OCI-LY3 (cell line): Measurements from ENCODE around the gene ELF1.

Experiments used
- H2AFZ ChIP-seq: fragments of 200-600, 300-600 bp; shearing (Covaris generic); 2 replicates; pipeline ENCODE4 v1.6.0; 2014; ENCODE audit warnings: antibody characterized with exemption, low read depth, low read length
- H3K27ac ChIP-seq: fragments of 200-600, 300-600 bp; sonication (generic); 2 replicates; pipeline ENCODE4 v1.5.1; 2014; ENCODE audit warnings: mild to moderate bottlenecking, low read length, moderate library complexity, mixed read lengths
- H3K27me3 ChIP-seq: fragments of 200-600, 300-600 bp; sonication (generic); 2 replicates; pipeline ENCODE4 v1.6.1; 2014; ENCODE audit warnings: low read depth, low read length, mixed read lengths
- H3K36me3 ChIP-seq: fragments of 200-600, 300-600 bp; sonication (generic); replicated peaks from 2 replicates; pipeline ENCODE3; 2014; ENCODE audit warnings: low read depth, low read length, mixed read lengths
- H3K4me1 ChIP-seq: fragments of 300-600, 200-600 bp; sonication (generic); 2 replicates; pipeline ENCODE4 v1.6.1; 2014; ENCODE audit warnings: low read length, mixed read lengths
- H3K4me2 ChIP-seq: fragments of 200-600, 300-600 bp; sonication (generic); 2 replicates; pipeline ENCODE4 v1.6.1; 2014; ENCODE audit warnings: low read length, mixed read lengths
- H3K4me3 ChIP-seq: fragments of 300-600, 200-600 bp; sonication (generic); 2 replicates; pipeline ENCODE4 v1.5.1; 2014; ENCODE audit warnings: antibody characterized with exemption, mild to moderate bottlenecking, low read length, moderate library complexity
- H3K79me2 ChIP-seq: fragments of 300-600, 200-600 bp; shearing (Covaris generic); 2 replicates; pipeline ENCODE4 v1.6.1; 2014; ENCODE audit warnings: mild to moderate bottlenecking, low read length, mixed read lengths
- H3K9ac ChIP-seq: fragments of 300-600, 200-600 bp; shearing (Covaris generic); 2 replicates; pipeline ENCODE4 v1.6.0; 2014; ENCODE audit warnings: mild to moderate bottlenecking, low read length, moderate library complexity
- H3K9me3 ChIP-seq: fragments of 200-600, 300-600 bp; shearing (Covaris generic); 2 replicates; pipeline ENCODE4 v1.6.1; 2014; ENCODE audit warnings: low read length, mixed read lengths; ENCODE audit not compliant: insufficient read depth
- H4K20me1 ChIP-seq: fragments of 200-600, 300-600 bp; sonication (generic); 2 replicates; pipeline ENCODE4 v1.6.1; 2016; ENCODE audit warnings: low read length, mixed read lengths; ENCODE audit not compliant: insufficient read depth
- CTCF ChIP-seq: fragments of 200-600, 300-600 bp; sonication (generic); IDR thresholded peaks from 2 replicates; pipeline ENCODE4 v1.5.1; 2014; ENCODE audit warnings: antibody characterized with exemption, low read length, low read depth
- EZH2phosphoT487 ChIP-seq: fragments of 200-600 bp; shearing (Covaris generic); IDR thresholded peaks from 2 replicates; pipeline ENCODE4 v1.6.1; 2018; ENCODE audit warnings: antibody characterized with exemption, mixed run types, low read depth

The ELF1 gene

GRCh38 chr13:40970803-40971202, 48.3 kb downstream of the ELF1 start:
- no peak overlapping the region for H3K9ac ChIP-seq
- peaks cover 15% of the 10 kb centered on the region for H3K36me3 ChIP-seq
- H3K4me1 ChIP-seq: peaks cover 90% of the 10 kb centered on the region
- H3K79me2 ChIP-seq: peaks cover 100% of the 10 kb centered on the region
- no peak for TF ChIP-seq CTCF
- TF ChIP-seq EZH2phosphoT487: no peak
- peak overlapping the region; percentile 67 for H3K4me2 ChIP-seq
- no peaks in the 10 kb centered on the region for H3K9me3 ChIP-seq
- H2AFZ ChIP-seq: no peak overlapping the region
- H4K20me1 ChIP-seq: peaks cover 97% of the 10 kb centered on the region
- H3K4me3 ChIP-seq: no peak overlapping the region
- H3K27me3 ChIP-seq: no peaks in the 10 kb centered on the region
- H3K27ac ChIP-seq: peak overlapping the region; percentile 78; the same call in 1 of the 2 replicates

- H4K20me1 ChIP-seq: peaks cover 96% of the 10 kb centered on the region
- H3K4me1 ChIP-seq: peaks cover 78% of the 10 kb centered on the region
- H3K4me2 ChIP-seq: peak overlapping the region; percentile 67
- peak overlapping the region; percentile 78 for H3K27ac ChIP-seq
- H2AFZ ChIP-seq: no peak overlapping the region
- no peaks in the 10 kb centered on the region for H3K9me3 ChIP-seq
- no peaks in the 10 kb centered on the region for H3K27me3 ChIP-seq
- H3K4me3 ChIP-seq: peak overlapping the region; percentile 43
- TF ChIP-seq EZH2phosphoT487 (no peak), CTCF (no peak)
- peaks cover 13% of the 10 kb centered on the region for H3K36me3 ChIP-seq
- H3K79me2 ChIP-seq: peaks cover 100% of the 10 kb centered on the region
- H3K9ac ChIP-seq: peak overlapping the region; percentile 34; the same call in 1 of the 2 replicates
Observed at GRCh38 chr13:40969169-40969901, 49.8 kb downstream of the ELF1 start.

GRCh38 chr13:40968416-40969000, 50.6 kb downstream of the ELF1 start:
- H3K36me3 ChIP-seq: peaks cover 13% of the 10 kb centered on the region
- H3K9ac ChIP-seq: peak overlapping the region; percentile 26; the same call in 1 of the 2 replicates
- peaks cover 100% of the 10 kb centered on the region for H3K79me2 ChIP-seq
- peak overlapping the region; percentile 67 for H3K4me2 ChIP-seq
- no peaks in the 10 kb centered on the region for H3K9me3 ChIP-seq
- no peak overlapping the region for H2AFZ ChIP-seq
- H3K27me3 ChIP-seq: no peaks in the 10 kb centered on the region
- peak overlapping the region; percentile 78 for H3K27ac ChIP-seq
- peaks cover 95% of the 10 kb centered on the region for H4K20me1 ChIP-seq
- H3K4me1 ChIP-seq: peaks cover 75% of the 10 kb centered on the region
- no peak overlapping the region; the same call in 1 of the 2 replicates for H3K4me3 ChIP-seq
- TF ChIP-seq CTCF (no peak), EZH2phosphoT487 (no peak)

DNA sequence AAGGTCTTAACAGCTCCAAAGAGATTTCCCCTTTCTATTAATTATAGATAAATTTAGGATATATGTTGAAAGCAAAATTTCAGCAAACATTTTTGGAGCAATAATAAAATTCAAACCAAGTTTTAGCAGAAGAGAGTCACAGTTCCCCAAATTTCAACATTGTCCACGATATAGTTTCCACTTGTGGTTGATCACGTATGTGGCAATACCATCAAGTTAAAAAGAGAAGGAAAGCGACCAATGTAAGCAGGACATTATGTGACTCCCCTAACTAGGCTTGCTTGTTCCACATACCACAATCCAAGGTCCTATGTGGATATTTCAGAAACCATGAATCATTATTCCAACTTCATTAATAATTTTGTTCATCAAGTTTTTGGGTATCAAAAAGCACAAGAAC, 52.8 kb downstream of the ELF1 start:
- Histone ChIP-seq H3K4me3 (no peak overlapping the region), H3K9me3 (no peaks in the 10 kb centered on the region), H3K79me2 (peaks cover 100% of the 10 kb centered on the region), H3K27me3 (no peaks in the 10 kb centered on the region), H3K4me2 (peak overlapping the region; percentile 5; the same call in 1 of the 2 replicates), H3K36me3 (peaks cover 3% of the 10 kb centered on the region), H3K27ac (no peak overlapping the region), H3K4me1 (peaks cover 75% of the 10 kb centered on the region), H4K20me1 (peaks cover 94% of the 10 kb centered on the region), H3K9ac (no peak overlapping the region), H2AFZ (no peak overlapping the region)
- TF ChIP-seq EZH2phosphoT487 (no peak), CTCF (no peak)
